GM10266 (cell line): Measurements from ENCODE around the gene TM9SF2.

Source experiments
- DNase-seq: peaks from one replicate; pipeline ENCODE4 v3.0.0; 2012; ENCODE audit errors: extremely low spot score
- CTCF ChIP-seq: IDR thresholded peaks from 2 replicates; pipeline ENCODE4 v1.5.1; 2012; ENCODE audit warnings: mild to moderate bottlenecking, low read depth; ENCODE audit not compliant: control insufficient read depth, insufficient read depth; ENCODE audit errors: missing control alignments

Gene TM9SF2

GRCh38 chr13:99580500-99581268 is 79.4 kb downstream of the TM9SF2 start:
- no peak for TF ChIP-seq CTCF
- no peak for DNase-seq

- TF ChIP-seq CTCF: no peak
- no peak for DNase-seq
These were observed 81.2 kb downstream of the TM9SF2 start for GRCh38 chr13:99582511-99582910.

GRCh38 chr13:99585609-99586008 is 84.3 kb downstream of the TM9SF2 start:
- no peak for TF ChIP-seq CTCF
- DNase-seq: no peak

- no peak for TF ChIP-seq CTCF
- no peak for DNase-seq
These were observed 85.7 kb downstream of the TM9SF2 start for GRCh38 chr13:99587021-99587420.

GRCh38 chr13:99587893-99588606 is 86.8 kb downstream of the TM9SF2 start:
- DNase-seq: no peak
- TF ChIP-seq CTCF: no peak

GRCh38 chr13:99589575-99589974 is 88.3 kb downstream of the TM9SF2 start:
- no peak for TF ChIP-seq CTCF
- DNase-seq: no peak

GRCh38 chr13:99590519-99591011 is 89.3 kb downstream of the TM9SF2 start:
- no peak for DNase-seq
- TF ChIP-seq CTCF: no peak
